SK-N-SH (cell line): ENCODE measurements around the gene UBR3.

Source experiments
- CHD2 ChIP-seq: fragments of 150-350 bp; IDR thresholded peaks from 2 replicates; pipeline ENCODE4 v1.6.1; 2018; ENCODE audit warnings: low read length; ENCODE audit not compliant: partially characterized antibody
- EP300 ChIP-seq, 2 experiments: IDR thresholded peaks; 2 replicates each; pipeline versions ENCODE4 v1.4.0 to v1.6.1; 2012; ENCODE audit warnings: borderline replicate concordance in 1 of 2, low read depth in 1 of 2, low read length in 1 of 2
- GABPA ChIP-seq: IDR thresholded peaks from 2 replicates; pipeline ENCODE4 v1.4.0; 2012; ENCODE audit warnings: low read depth, mild to moderate bottlenecking
- JUND ChIP-seq: IDR thresholded peaks from 2 replicates; pipeline ENCODE4 v1.4.0; 2012
- MAX ChIP-seq: IDR thresholded peaks from 2 replicates; pipeline ENCODE4 v1.4.0; 2012; ENCODE audit warnings: low read depth
- NRF1 ChIP-seq: IDR thresholded peaks from 2 replicates; pipeline ENCODE4 v1.6.1; 2012; ENCODE audit warnings: low read depth, mild to moderate bottlenecking, low read length
- PBX3 ChIP-seq: IDR thresholded peaks from 2 replicates; pipeline ENCODE4; 2012
- POLR2AphosphoS5 ChIP-seq: IDR thresholded peaks from 2 replicates; pipeline ENCODE4 v1.6.1; 2012; ENCODE audit warnings: low read depth, low read length
- RCOR1 ChIP-seq: fragments of 150-350 bp; IDR thresholded peaks from 2 replicates; pipeline ENCODE4 v1.6.1; 2017; ENCODE audit warnings: antibody characterized with exemption, low read length
- SIN3A ChIP-seq: IDR thresholded peaks from 2 replicates; pipeline ENCODE4 v1.6.1; 2012; ENCODE audit warnings: low read depth, mild to moderate bottlenecking, low read length, moderate library complexity, borderline replicate concordance
- YY1 ChIP-seq: IDR thresholded peaks from 2 replicates; pipeline ENCODE4 v1.4.0; 2012; ENCODE audit warnings: low read depth, mild to moderate bottlenecking
- TF ChIP-seq, protein P1 (sequence below): fragments of 200-600 bp; sonication (generic); IDR thresholded peaks from 2 replicates; pipeline ENCODE4 v1.6.1; 2017; ENCODE audit warnings: antibody characterized with exemption, mild to moderate bottlenecking, moderate library complexity

GRCh38 chr2:170013802-170014551, 186.7 kb downstream of the UBR3 start:
- TF ChIP-seq, protein P1, sequence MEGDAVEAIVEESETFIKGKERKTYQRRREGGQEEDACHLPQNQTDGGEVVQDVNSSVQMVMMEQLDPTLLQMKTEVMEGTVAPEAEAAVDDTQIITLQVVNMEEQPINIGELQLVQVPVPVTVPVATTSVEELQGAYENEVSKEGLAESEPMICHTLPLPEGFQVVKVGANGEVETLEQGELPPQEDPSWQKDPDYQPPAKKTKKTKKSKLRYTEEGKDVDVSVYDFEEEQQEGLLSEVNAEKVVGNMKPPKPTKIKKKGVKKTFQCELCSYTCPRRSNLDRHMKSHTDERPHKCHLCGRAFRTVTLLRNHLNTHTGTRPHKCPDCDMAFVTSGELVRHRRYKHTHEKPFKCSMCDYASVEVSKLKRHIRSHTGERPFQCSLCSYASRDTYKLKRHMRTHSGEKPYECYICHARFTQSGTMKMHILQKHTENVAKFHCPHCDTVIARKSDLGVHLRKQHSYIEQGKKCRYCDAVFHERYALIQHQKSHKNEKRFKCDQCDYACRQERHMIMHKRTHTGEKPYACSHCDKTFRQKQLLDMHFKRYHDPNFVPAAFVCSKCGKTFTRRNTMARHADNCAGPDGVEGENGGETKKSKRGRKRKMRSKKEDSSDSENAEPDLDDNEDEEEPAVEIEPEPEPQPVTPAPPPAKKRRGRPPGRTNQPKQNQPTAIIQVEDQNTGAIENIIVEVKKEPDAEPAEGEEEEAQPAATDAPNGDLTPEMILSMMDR: no peak
- TF ChIP-seq EP300 (IDR thresholded peaks at IDR 0.05; ENCODE audit: borderline replicate concordance in 1 of 2, low read depth in 1 of 2, low read length in 1 of 2) (peak in 1 of 2 experiments; percentile 92; a peak in 2 of 4 replicates), GABPA (no peak), POLR2AphosphoS5 (no peak), RCOR1 (peak; percentile 100), NRF1 (no peak), MAX (no peak), JUND (no peak), YY1 (no peak), SIN3A (no peak), PBX3 (no peak), CHD2 (peak; percentile 93)
